SU-DHL-6 (cell line): ENCODE results near the gene TTC23L.

ENCODE experiments used
- H2AFZ ChIP-seq: fragments of 200-600 bp; sonication (generic); 2 replicates; pipeline ENCODE4 v1.6.1; 2014; ENCODE audit warnings: low read depth, mild to moderate bottlenecking, moderate library complexity, mixed read lengths, antibody characterized with exemption, low read length; ENCODE audit not compliant: severe bottlenecking
- H3F3A ChIP-seq: fragments of 200-600 bp; shearing (Covaris generic); 2 replicates; pipeline ENCODE4 v1.6.0; 2016; ENCODE audit warnings: antibody characterized with exemption, mild to moderate bottlenecking; ENCODE audit not compliant: insufficient read depth
- H3K27ac ChIP-seq: fragments of 200-600 bp; sonication (generic); 2 replicates; pipeline ENCODE4 v1.5.1; 2016; ENCODE audit warnings: low read depth, mild to moderate bottlenecking, low read length, moderate library complexity, mixed read lengths
- H3K27me3 ChIP-seq: fragments of 200-600 bp; sonication (generic), shearing (Covaris generic); 2 replicates; pipeline ENCODE4 v1.6.0; 2014; ENCODE audit warnings: mild to moderate bottlenecking, low read length
- H3K36me3 ChIP-seq: fragments of 200-600 bp; sonication (generic); 2 replicates; pipeline ENCODE4 v1.6.1; 2014; ENCODE audit warnings: mild to moderate bottlenecking, low read length, mixed read lengths
- H3K4me2 ChIP-seq: fragments of 300-600, 200-600 bp; shearing (Covaris generic), sonication (generic); 2 replicates; pipeline ENCODE4 v1.6.0; 2014; ENCODE audit warnings: low read length, low read depth, mild to moderate bottlenecking; ENCODE audit not compliant: poor library complexity, severe bottlenecking
- H3K4me3 ChIP-seq: fragments of 200-600 bp; sonication (generic); 2 replicates; pipeline ENCODE4 v1.5.1; 2014; ENCODE audit warnings: antibody characterized with exemption, low read length, mild to moderate bottlenecking, mixed read lengths; ENCODE audit not compliant: insufficient read depth, poor library complexity, severe bottlenecking
- H3K79me2 ChIP-seq: fragments of 200-600 bp; sonication (generic); 2 replicates; pipeline ENCODE4 v1.6.1; 2014; ENCODE audit warnings: mild to moderate bottlenecking, low read length, moderate library complexity; ENCODE audit not compliant: insufficient read depth
- H3K9ac ChIP-seq: fragments of 200-600 bp; sonication (generic); 2 replicates; pipeline ENCODE4 v1.7.0; 2014; ENCODE audit warnings: mild to moderate bottlenecking, low read length
- H3K9me2 ChIP-seq: fragments of 200-600 bp; sonication (generic); replicated peaks from 2 replicates; pipeline ENCODE4 v1.6.1; 2014; ENCODE audit warnings: low read length; ENCODE audit not compliant: insufficient read depth
- H3K9me3 ChIP-seq: fragments of 200-600 bp; sonication (generic); 2 replicates; pipeline ENCODE4 v1.6.1; 2014; ENCODE audit warnings: low read length, mixed read lengths; ENCODE audit not compliant: insufficient read depth
- H4K20me1 ChIP-seq: fragments of 200-600 bp; sonication (generic); 2 replicates; pipeline ENCODE4 v1.6.1; 2014; ENCODE audit warnings: low read depth, mild to moderate bottlenecking, antibody characterized with exemption, low read length, moderate library complexity, mixed read lengths
- EZH2phosphoT487 ChIP-seq: fragments of 200-600 bp; sonication (generic), shearing (Covaris generic); conservative IDR thresholded peaks from 2 replicates; pipeline ENCODE4 v1.6.1; 2018; ENCODE audit warnings: mild to moderate bottlenecking, antibody characterized with exemption, low read length, moderate library complexity, mixed read lengths
- TF ChIP-seq, protein P1 (sequence below): fragments of 200-600 bp; sonication (generic); IDR thresholded peaks from one replicate; pipeline ENCODE4 v1.5.1; 2017; ENCODE audit warnings: antibody characterized with exemption, mild to moderate bottlenecking, low read length, moderate library complexity; ENCODE audit not compliant: insufficient read depth, poor library complexity, severe bottlenecking

Gene TTC23L

DNA sequence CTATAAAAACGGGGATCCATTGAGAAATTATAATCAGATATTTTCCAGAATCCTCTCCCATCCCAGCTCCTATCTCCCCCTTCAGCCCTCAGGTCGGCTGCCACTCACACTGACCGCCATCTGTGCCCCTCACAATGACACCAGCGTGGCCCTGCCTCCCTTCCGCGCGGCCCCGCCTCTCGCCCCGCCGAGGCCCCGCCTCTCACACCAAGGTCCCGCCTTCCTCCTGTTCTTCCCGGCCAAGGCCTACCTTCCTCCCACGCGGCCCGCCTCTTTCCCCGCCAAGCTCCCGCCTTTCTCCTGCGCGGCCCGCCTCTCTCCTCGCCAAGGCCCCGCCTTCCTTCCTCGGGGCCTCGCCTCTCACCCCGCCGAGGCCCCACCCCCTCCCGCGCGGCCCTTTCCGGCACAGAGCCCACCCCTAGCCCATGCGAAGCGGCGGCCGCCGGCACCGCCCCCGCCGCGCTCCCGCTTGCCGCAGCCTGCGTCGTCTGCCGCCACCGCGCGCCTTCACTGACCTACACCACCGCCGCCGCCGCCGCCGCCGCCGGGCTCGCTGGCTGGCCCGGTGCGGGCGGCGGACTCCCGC is 90.3 kb downstream of the TTC23L start, which contains the start of gene DNAJC21:
Gene DNAJC21 (plus strand): TSS at position 426 of the 586 bp plus-strand sequence. CDS start 261 bp downstream, outside the sequence.
- no peaks in the 10 kb centered on the region for H3K9me2 ChIP-seq
- H2AFZ ChIP-seq: peak within 1 kb of the TSS; percentile 91
- H3K9me3 ChIP-seq: no peaks in the 10 kb centered on the region
- peak within 1 kb of the TSS; percentile 86 for H3K4me3 ChIP-seq
- peak within 1 kb of the TSS; percentile 96 for H3K9ac ChIP-seq
- no peaks in the 10 kb centered on the region for H3K27me3 ChIP-seq
- H3K27ac ChIP-seq: peak within 1 kb of the TSS; percentile 64
- peaks cover 6% of the 10 kb centered on the region for H4K20me1 ChIP-seq
- peaks cover 36% of the 10 kb centered on the region for H3K79me2 ChIP-seq
- H3K36me3 ChIP-seq: peaks cover 29% of the 10 kb centered on the region
- peak within 1 kb of the TSS; percentile 83 for H3K4me2 ChIP-seq
- H3F3A ChIP-seq: peaks cover 45% of the 10 kb centered on the region
- TF ChIP-seq, protein P1, sequence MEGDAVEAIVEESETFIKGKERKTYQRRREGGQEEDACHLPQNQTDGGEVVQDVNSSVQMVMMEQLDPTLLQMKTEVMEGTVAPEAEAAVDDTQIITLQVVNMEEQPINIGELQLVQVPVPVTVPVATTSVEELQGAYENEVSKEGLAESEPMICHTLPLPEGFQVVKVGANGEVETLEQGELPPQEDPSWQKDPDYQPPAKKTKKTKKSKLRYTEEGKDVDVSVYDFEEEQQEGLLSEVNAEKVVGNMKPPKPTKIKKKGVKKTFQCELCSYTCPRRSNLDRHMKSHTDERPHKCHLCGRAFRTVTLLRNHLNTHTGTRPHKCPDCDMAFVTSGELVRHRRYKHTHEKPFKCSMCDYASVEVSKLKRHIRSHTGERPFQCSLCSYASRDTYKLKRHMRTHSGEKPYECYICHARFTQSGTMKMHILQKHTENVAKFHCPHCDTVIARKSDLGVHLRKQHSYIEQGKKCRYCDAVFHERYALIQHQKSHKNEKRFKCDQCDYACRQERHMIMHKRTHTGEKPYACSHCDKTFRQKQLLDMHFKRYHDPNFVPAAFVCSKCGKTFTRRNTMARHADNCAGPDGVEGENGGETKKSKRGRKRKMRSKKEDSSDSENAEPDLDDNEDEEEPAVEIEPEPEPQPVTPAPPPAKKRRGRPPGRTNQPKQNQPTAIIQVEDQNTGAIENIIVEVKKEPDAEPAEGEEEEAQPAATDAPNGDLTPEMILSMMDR: no peak
- TF ChIP-seq EZH2phosphoT487: no peak

- peak overlapping the region; percentile 64 for H3K27ac ChIP-seq
- peak overlapping the region; percentile 86 for H3K4me3 ChIP-seq
- H3K4me2 ChIP-seq: peak overlapping the region; percentile 83
These were observed 90.9 kb downstream of the TTC23L start for GRCh38 chr5:34929720-34930461.

GRCh38 chr5:34930462-34930844 is 91.5 kb downstream of the TTC23L start:
- peak overlapping the region; percentile 86 for H3K4me3 ChIP-seq
- H3K9me3 ChIP-seq: no peaks in the 10 kb centered on the region
- TF ChIP-seq EZH2phosphoT487: no peak
- TF ChIP-seq, protein P1: no peak
- no peaks in the 10 kb centered on the region for H3K9me2 ChIP-seq
- H3K9ac ChIP-seq: peak overlapping the region; percentile 96
- peak overlapping the region; percentile 64 for H3K27ac ChIP-seq
- peaks cover 21% of the 10 kb centered on the region; the same call in 1 of the 2 replicates for H3K36me3 ChIP-seq
- peaks cover 6% of the 10 kb centered on the region for H4K20me1 ChIP-seq
- peak overlapping the region; percentile 83 for H3K4me2 ChIP-seq
- no peaks in the 10 kb centered on the region for H3K27me3 ChIP-seq
- peaks cover 32% of the 10 kb centered on the region for H3F3A ChIP-seq
- H3K79me2 ChIP-seq: peaks cover 41% of the 10 kb centered on the region
- peak overlapping the region; percentile 91 for H2AFZ ChIP-seq

More at GRCh38 chr5:34929720-34930461, 90.9 kb downstream of the TTC23L start:
- H3K9me3 ChIP-seq: no peaks in the 10 kb centered on the region
- peaks cover 41% of the 10 kb centered on the region for H3K79me2 ChIP-seq
- TF ChIP-seq, protein P1: no peak
- no peak for TF ChIP-seq EZH2phosphoT487
- H3K9ac ChIP-seq: peak overlapping the region; percentile 96
- H3K27me3 ChIP-seq: no peaks in the 10 kb centered on the region
- H3K36me3 ChIP-seq: peaks cover 22% of the 10 kb centered on the region
- no peaks in the 10 kb centered on the region for H3K9me2 ChIP-seq
- H2AFZ ChIP-seq: peak overlapping the region; percentile 91
- peaks cover 6% of the 10 kb centered on the region for H4K20me1 ChIP-seq
- H3F3A ChIP-seq: peaks cover 38% of the 10 kb centered on the region
